Tongue (tissue), 2 donors: ENCODE measurements around the gene SAP25. TPM values are rescaled to one million over a fixed set of nuclear protein-coding genes. Genes with fewer than 3 reads are reported as not detected.
A peak's percentile ranks its signal among the peaks of the same experiment; 100 is the strongest.

ENCODE experiments used
- DNase-seq: peaks from one replicate; pipeline ENCODE4 v3.0.0-alpha.2; 2015
- total RNA-seq: library from RNA; depleted of rRNA; stranded (reverse); fragments of >200 nt; gene quantifications from one replicate; pipeline ENCODE4 v1.2.3, GENCODE V29; 2014

Gene SAP25
- total RNA-seq, 1 donor from 2014 or later, result 2.9 TPM

DNA sequence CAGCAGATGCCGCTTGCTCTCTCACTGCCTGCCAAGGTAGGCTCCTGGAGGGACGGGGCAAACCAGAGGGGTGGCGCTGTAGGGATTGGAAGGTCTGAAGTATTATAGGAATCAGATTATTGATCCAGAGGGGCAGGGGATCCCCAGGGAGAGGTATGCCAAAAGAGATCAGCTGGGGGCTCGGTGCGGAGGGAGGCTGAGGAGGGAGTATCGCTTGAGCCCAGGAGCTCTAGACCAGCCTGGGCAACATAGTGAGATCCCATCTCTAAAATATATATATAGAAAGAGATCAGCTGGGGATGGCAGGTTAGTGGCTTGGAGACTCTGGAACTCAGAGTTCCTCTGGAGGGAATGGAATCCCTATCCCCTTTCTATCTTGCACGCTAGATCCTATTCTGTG, 21.5 kb upstream of the SAP25 start:
- DNase-seq, result no peak

DNA sequence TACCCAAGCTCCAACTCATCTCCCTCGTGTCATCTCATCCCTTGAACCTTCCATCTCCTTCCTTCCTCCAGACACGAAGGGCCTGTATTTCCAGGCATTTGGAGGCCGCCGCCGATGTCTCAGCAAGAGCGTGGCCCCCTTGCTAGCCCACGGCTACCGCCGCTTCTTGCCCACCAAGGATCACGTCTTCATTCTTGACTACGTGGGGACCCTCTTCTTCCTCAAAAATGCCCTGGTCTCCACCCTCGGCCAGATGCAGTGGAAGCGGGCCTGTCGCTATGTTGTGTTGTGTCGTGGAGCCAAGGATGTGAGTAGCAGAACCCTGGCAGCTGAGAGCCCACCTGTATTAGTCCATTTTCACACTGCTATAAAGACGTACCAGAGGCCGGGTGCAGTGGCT, 17.9 kb upstream of the SAP25 start:
- DNase-seq, result no peak

DNA sequence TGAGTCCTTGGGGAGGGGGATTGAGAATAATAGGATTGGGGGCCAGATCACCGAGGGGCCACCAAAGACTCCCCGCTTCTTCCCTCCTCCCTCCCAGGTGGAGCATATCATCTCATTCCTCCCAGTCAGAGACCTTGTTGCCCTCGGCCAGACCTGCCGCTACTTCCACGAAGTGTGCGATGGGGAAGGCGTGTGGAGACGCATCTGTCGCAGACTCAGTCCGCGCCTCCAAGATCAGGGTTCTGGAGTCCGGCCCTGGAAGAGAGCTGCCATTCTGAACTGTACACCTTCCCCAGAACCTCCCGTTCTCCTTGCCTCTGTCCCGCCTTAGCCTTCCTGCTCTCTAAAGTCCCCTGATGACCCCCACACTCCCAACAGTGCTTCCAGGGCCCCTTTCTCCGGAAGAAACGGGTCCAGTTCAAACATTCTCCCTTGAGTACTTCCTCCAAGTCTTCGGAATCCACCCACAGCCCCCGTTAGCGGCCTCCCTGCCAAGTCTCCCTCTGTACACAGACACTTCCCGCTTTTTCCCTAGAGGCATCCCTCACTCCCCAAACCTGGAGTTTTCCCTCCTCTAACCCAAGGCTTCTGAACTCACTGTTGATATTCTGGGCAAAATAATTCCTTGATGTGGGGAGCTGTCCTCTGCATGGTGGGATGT, 16.5 kb upstream of the SAP25 start:
- peak; percentile 60 for DNase-seq

DNA sequence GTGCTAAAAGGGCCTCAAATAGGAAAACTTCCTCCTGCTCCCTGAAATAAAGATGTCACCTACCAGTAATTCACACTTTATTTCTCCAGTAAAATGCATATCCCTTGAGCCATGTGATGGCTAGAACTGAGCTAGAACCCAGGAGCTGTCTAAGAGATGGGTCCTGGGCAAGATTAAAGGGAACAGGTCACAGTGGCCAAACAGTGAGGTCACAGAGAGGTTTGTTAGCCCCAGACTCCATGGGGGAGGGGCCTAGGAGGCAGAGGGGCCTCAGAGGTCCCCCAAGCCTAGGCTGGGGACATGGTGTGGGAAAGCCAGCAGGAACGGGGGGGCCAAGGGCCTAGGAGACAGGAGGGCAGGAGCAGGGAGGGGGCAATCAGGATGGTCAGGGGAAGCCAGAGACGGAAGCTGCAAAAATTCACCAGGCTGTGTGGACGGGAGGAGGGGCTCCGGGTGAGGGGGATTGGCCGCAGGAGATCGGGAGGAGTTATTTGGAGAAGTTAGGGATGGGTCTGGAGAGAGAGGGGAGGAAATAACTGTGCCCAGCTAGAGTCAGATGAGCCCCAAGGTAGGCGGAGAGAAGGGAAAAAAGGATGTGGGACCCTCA, 15.7 kb upstream of the SAP25 start:
- no peak for DNase-seq

DNA sequence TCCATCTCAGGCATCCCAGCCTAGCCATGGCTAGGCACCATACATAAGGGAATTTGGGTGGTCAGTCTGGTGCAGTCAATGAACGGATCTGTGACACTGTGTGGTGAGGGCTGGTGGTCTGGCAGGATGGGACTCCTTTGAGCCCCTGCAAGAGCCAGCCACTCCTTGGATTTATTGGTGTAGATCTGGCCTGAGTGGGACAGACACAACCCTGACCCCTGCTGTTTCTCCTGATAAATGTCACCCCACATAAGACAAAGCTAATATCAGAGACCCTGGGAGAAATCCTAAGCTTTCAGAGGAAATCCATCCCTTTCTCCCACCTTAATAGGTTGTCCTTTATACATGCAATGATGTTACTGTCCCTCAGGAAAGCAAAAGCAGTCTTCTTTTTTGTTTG, 14.7 kb upstream of the SAP25 start:
- DNase-seq, result no peak

DNA sequence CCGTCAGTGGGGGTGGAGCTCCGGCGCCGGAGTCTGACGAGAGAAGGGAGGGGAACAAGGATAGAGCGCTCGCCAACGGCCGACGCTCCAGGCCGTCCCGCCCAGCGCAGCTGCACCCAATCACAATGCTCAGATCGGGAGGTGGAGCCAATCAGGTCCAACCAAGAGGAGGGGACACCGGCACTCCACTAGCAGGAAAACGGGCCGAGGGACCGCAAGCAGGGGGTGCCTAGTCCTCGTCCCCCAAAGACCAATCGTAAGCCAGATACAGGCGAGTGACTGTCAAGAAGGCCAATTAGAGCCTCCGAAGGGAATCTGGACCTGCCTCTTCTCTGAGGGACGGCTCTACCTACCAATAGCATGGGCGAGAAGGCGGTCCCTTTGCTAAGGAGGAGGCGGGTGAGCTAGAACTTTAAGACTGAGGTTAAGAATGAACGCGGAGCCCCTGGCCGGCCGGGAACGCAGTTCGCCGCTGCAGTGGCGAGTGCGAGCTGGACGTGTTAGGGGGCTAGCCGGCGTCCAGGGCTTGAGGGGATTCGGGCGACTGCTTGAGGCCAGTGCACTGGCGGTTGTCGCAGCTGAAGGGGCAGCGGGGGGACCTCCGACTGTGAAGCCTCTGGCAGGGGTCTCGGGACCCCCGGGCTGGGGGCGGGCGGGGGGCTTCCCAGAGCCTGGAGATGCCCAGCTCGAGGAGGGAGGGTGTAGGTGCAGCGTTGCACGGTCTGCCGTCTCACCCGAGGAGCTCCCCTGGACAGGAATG, 12.7 kb upstream of the SAP25 start, which contains the start of gene FBXO24:
FBXO24 (plus strand) TSS at position 63 of the 760 bp plus-strand sequence; CDS start at position 361, 298 bp downstream.
- DNase-seq, result peak; percentile 100

DNA sequence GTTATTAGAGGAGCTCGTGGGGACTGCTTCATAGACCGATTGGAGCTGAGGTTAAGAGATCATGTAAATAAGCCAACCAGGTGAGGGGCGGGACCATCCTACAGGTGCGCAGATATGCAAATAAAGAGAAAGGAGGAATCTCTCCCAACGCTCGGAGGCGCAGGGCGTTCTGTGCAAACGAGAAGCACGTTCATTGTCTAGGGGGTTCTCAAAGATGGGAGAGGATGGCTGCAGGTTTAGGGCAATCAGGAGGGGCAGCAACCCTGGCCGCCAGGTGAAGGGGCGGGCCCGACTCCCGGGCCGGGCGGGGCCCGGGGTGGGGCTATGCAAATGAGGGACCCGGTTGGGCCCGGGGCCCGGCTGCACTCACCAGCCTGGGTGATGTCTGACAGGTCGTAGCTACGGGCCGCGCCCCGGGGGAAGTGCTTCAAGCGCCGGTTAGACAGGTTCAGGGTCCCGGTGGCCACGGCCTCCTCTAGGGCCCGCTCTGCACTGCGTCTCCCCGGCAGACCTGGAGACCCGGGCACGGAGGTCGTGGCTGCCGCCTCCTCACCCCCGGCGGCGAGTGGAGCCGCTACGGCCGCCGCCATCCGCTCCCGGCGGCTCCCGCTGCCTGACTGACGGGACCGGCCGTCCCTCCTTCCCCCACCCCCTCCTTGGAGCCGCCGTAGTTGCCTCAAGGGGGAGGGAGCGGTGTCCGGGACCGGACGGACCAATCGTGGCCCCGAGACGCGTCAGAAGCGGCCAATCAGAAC, 12.0 kb upstream of the SAP25 start, which contains the start of gene LRCH4:
LRCH4 (minus strand) TSS at position 619 of the 755 bp plus-strand sequence; CDS start at position 590, 29 bp downstream.
- DNase-seq, result peak; percentile 64

DNA sequence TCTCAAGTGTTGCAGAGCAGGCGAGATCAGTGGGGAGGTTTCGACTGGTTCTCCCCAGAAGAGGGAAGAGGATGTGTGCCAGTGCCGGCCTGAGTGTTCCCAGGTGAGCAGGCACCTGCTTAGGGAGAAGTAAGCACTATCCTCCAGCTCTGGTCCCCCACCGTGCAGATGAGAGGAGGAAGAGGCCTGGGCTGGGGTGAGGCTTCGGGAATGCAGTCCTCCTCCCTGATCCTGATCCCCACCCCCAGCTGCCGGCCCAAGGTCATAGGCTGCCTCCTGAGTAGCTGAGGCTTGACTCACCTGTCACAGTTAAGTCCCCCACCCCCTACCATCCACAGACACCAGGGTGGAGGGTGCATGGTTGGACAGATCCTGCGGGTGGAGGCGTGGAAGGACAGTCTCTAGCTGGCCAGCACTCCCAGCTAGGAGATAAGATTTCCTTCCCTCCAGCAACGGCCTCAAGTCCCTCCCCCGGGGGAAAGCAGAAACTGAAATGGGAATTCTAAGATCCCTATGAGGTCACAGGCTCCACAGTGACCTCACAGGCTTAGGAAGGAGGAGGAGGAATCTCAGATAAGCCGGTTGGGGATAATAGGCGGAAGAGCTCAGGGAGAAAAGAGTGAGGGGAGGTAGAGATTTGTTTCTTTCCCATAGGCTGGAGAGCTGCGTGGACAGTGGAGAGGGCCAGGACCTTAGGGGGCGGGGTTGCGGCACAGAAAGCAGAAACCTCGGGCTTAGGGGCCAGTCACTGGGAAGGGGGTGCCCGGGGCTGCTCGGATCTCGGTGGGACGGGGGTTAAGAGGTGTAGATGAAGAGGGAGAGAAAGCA, 11.2 kb upstream of the SAP25 start:
- DNase-seq, result peak; percentile 64

DNA sequence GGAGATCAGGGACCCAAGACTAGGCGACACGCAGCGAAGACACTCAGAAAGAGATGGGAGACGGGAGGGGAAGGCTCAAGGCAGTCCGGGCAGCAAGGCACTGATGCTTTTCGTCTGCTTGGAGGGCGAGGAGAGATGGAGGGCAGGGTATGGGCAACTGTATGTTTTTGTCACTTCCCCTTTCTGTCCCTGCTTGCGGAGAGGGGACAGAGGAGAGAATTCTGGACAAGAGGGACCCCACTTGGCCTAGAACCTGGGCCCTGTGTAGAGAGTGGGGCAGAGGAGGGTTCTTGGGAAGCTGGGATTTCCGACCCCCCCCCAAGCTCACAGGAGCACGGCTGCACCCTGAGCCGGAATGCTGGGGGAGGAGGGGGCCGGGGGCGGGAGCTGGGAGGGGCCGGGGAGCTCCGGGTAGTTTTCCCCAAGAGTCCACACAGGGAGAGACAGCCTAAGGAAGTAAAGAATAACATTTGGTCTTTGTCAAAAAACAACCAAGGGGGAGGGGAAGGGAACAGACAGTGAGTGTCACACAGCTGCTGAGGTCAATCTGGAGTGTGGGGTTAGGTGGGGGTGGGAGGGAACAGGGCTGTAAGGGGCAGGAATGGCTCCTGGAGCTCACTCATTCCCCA, 10.5 kb upstream of the SAP25 start:
- peak; percentile 77 for DNase-seq

DNA sequence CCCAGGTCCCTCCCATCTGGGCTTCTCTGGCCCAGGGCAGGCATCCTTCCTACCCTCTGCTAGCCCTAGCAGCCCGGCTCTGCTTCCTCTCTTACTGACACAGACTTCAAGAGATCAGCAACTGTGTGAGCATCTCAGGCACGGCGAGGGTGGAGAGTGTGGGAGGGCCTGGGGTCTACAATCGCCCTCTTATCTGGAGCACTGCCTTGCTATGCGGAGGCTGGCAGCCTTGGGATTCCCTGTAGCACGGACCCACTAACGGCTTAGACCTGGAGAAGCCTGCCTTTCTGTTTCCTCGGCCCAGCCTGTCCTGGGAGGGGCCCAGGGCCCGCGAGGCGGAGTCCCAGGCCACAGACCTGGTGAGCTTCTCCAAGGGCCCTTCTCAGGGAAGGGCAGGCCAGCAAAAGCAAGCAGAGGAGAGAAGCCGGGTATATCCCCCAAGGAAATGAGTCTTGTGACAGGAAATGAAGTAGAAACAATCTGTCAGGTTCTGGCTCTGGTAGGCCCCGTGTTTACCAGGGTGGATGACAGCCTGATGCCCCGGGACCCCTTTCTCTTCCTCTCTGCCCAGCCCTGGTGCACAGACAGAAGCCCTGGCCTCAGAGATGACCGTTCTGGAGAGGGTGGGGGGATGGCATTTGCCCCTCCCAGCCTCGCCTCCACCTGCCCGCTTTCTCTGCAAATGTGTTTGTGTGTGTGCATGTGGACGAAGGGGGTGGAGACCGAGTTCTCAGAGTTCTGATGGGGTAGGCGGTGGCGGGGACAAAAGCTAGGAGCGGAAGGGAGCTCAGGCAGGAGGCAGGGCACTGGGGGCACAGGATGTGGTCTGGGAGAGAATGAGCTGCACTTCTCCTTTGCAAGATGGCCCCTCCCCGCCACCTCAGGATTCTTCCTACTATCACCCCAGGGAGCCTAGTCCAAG, 9.7 kb upstream of the SAP25 start:
- DNase-seq, result peak; percentile 28

DNA sequence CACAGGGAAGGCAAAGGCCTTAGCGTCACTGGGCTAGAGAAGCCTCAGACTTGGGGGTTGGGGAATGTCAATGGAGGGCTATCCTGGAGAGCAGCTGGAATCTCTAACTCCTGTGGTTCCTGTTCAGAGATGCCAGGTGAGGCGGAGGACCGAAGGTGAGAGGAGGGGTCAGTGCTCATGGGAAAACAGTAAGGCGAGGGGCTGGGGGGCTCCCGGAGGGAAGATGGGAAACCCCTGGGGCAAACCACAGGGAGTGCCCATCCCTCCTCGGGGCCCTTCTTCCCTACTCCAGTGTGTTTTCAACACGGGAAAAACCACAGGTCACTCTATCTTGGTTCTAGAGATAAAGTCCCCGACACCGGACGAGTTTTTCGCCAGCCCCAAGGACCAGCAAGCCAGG, 8.9 kb upstream of the SAP25 start:
- no peak for DNase-seq

DNA sequence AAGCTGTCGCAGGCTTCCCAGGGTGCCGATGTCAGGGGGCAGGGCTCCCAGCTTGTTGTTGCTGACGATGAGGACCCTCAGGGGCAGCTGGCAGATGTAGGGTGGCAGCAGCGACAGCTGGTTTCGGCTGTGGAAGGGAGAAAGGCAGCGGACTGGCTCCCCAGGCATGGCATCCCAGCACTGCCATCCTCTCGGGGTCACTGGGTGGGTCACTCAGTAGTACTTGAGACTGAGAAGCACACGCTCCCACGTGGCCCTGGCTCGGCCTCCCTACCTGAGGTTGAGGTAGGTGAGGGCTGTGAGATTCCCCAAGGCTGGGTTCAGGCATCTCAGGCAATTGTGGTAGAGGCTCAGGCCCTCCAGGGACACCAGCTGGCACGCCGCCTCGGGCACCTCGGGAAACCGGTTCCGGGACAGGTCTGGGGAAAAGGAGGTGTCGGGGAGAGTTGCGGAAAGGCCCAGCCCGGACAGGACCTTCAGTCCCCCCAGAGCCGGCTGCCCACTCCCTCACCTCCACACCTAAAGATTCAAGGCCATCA, 8.4 kb upstream of the SAP25 start:
- DNase-seq, result no peak

DNA sequence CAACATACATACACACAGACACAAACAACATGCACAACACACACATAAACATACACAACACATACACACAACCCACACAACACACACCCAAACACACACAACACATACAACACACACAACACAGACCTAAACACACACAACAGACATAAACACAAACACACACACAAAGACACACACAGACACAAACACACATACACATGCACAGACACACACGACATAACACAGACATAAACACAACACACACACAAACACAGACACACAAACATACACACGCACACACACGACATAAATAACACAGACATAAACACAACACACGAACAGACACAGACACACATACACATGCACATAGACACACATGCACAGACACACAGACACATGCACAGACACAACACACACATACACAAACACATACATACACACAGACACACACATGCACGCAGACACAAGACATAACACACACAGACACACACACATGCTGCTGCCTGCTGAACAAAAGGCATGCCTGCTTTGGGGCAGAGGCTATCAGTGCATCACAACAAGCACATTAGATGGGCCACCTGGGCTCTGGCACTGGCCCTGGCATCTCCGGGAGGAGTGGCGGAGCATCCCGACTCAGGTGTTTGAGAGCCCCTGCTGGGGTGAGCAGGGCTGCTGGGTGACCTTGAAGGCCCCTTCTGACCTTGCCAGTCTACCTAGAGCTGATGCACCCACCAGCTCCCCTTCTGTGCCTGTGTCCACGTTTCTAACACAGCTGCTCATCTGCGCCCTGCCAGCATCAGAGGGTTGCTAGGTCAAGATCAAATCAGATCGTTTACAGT, 7.0 kb upstream of the SAP25 start:
- no peak for DNase-seq

DNA sequence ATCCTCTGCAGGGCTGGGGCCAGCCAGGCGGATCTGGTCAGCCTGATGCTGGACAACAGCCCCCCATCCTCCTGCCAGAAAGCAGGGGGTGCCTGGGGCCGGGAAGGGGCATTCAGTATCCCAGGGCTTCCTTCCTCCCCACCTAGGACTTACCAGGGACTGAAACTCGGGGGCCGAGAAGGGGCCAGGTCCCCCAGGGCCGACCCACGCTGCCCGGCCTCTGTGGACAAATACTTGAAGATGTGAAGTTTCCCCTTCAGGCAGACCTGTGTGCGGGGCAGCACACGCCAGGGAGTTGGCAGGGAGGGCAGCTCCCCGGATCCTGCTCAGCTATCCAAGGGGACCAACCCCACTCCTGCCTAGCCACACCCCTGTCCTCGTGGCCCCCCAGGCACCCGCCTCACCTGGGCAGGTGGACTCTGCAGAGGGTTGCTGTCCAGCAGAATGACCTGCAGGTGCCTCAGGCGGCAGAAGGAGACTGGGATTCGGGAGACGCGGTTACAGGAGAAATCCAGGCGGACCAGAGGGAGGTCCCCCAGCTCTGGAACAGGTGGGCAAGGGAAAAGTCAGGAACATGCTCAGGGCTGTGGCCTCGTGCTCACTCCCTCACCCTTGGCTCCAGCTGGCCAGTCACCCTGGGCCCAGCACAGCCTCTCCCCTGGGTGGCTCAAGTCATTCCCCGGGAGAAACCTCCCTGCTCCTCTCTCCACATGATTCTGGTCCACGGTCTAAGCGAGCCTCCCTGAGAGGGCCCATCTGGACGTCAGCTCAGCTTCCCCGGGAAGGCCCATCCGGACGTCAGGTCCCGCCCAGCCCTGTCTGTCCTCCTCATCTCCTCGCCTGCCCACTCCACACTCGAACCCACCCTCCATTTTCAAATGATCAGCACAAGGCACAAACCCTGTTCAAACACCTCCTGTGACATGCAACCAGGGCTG, 4.8 kb upstream of the SAP25 start:
- no peak for DNase-seq

DNA sequence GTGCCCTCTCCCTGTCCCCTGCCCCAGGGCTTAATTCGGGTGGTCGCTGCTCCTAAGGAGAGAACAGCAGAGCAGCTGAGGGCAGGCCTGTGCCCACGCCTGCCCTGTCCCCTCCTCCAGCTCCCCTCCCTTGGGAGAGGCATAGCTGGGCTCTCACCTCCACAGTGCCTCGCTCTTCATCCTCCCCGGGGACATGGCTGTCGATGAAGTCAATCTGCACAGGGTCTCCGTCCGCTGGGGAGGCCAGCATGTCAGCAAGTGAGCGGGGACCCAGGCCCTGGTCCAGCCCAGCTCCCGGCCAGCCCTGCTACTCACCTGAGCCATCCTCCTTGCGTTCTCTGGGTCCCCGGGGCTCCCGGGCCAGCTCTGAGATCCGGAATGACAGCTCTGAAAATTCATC, 3.8 kb upstream of the SAP25 start:
- DNase-seq, result no peak

DNA sequence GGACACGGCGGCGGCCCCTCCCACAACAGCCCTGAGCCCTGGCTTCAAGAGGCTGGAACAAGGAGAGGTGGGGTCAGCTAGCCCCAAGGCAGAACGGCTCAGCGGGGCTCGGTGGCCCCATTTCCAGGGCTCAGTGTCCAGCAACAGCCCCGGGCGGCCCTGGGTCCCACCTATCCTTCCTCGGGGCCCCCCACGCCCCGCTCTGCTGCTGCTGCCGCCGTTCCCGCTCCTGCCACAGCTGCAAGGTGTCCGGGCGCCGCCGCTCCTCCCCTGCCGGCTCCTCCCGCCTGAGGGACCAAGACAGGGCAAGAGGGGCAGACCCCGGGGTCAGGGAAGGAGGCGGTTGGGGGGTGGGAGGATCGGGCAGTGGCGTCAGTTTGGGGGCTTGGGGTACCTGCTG, 3.4 kb upstream of the SAP25 start:
- no peak for DNase-seq

DNA sequence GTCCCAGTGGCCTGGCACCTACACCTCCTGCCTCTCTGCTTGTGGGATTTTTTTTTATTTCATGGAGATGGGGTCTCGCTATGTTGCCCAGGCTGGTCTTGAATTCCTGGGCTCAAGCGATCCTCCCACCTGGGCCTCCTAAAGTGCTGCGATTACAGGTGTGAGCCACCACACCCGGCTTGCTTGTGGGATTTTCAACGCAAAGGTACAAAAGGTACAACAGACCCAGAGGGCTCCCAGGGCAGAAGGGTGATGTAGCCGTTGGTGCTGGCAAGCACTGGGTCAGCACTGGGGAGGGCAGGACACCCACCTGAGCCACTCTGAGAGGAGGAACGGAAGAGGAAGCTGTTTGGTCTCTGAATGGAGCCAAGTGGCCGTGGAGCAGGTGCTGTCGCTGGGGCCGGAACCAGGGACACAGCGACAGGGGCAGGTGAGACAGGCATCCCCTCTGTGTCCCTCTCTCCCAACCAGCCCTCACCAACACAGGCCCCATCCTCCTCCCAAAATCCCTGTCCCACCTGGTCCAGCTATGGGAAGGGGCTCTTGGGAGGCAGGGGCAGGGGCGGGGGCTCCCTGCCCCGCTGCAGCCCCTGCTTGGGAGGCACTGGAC, 2.8 kb upstream of the SAP25 start:
- no peak for DNase-seq
